Measurements from ENCODE around the gene ZNF341. TPM values are rescaled to one million over a fixed set of nuclear protein-coding genes. Genes with fewer than 3 reads are reported as not detected.

The ZNF341 gene
- total and polyA plus RNA-seq, 9 of the 15 experiments (the other 6 are each of a cell fraction or from before 2014, with no cell fraction given): 0.08 to 2.6 (median 1.0) TPM

GRCh38 chr20:33719989-33720709 lies 11.6 kb upstream of the ZNF341 start, which contains the start of gene PXMP4 (continued):
- TF ChIP-seq KAT7 (CRISPR knock-in tag; IDR thresholded peaks at IDR 0.05; ENCODE audit: borderline replicate concordance) (no peak), ZNF23 (CRISPR knock-in tag; IDR thresholded peaks at IDR 0.05) (no peak), RUNX1 (IDR thresholded peaks at IDR 0.05; ENCODE audit: low read depth) (no peak), THAP12 (CRISPR knock-in tag; IDR thresholded peaks at IDR 0.05) (no peak), KLF16 (IDR thresholded peaks at IDR 0.05) (no peak), SAFB (IDR thresholded peaks at IDR 0.05; ENCODE audit: borderline replicate concordance, low read depth, low read length) (peak; percentile 74), STAT5B (CRISPR knock-in tag; IDR thresholded peaks at IDR 0.05) (no peak), IRF2 (CRISPR knock-in tag; IDR thresholded peaks at IDR 0.05) (no peak), DMBX1 (CRISPR knock-in tag; IDR thresholded peaks at IDR 0.05; ENCODE audit: borderline replicate concordance) (no peak), GMEB1 (CRISPR knock-in tag; IDR thresholded peaks at IDR 0.05) (no peak), ZNF436 (CRISPR knock-in tag; IDR thresholded peaks at IDR 0.05) (no peak), ZNF445 (CRISPR knock-in tag; IDR thresholded peaks at IDR 0.05; ENCODE audit: low read depth) (no peak), DNMT1 (IDR thresholded peaks at IDR 0.05) (no peak), TSC22D4 (tag; IDR thresholded peaks at IDR 0.05) (no peak), MED1 (CRISPR knock-in tag; IDR thresholded peaks at IDR 0.05; ENCODE audit: borderline replicate concordance) (0 out of 2 replicates have a peak, but pooled peaks have one; percentile 46), ZEB2 (IDR thresholded peaks at IDR 0.05) (peak; percentile 53; the same call in 1 of the 2 replicates), NR3C1 (CRISPR knock-in tag; IDR thresholded peaks at IDR 0.05) (no peak), YBX1 (IDR thresholded peaks at IDR 0.05) (no peak), ELK1 (CRISPR knock-in tag; IDR thresholded peaks at IDR 0.05) (no peak), ZNF561 (CRISPR knock-in tag; conservative IDR thresholded peaks at IDR 0.05) (no peak), ZBTB34 (CRISPR knock-in tag; IDR thresholded peaks at IDR 0.05) (no peak), CEBPB (tag; IDR thresholded peaks at IDR 0.05) (no peak), RCOR1 (IDR thresholded peaks at IDR 0.05; ENCODE audit: borderline replicate concordance in 1 of 2, low read depth in 2 of 2, low read length in 2 of 2) (peak in 1 of 2 experiments; percentile 20; a peak in 1 of 4 replicates), RAD51 (IDR thresholded peaks at IDR 0.05; ENCODE audit: borderline replicate concordance, low read depth) (peak; percentile 56; the same call in 1 of the 2 replicates)

Measured in K562 (cell line).